EL (cell line): ENCODE measurements around the gene INHBE.
A peak's percentile ranks its signal among the peaks of the same experiment; 100 is the strongest.
"Not testable (repeated sequence)": the region's sequence is repeated elsewhere in the genome, so short reads cannot be mapped to it uniquely, and the experiment has no call there.

ENCODE experiments used
- DNase-seq: peaks from one replicate; pipeline ENCODE4 v3.0.0-alpha.2; 2016

The INHBE gene

DNA sequence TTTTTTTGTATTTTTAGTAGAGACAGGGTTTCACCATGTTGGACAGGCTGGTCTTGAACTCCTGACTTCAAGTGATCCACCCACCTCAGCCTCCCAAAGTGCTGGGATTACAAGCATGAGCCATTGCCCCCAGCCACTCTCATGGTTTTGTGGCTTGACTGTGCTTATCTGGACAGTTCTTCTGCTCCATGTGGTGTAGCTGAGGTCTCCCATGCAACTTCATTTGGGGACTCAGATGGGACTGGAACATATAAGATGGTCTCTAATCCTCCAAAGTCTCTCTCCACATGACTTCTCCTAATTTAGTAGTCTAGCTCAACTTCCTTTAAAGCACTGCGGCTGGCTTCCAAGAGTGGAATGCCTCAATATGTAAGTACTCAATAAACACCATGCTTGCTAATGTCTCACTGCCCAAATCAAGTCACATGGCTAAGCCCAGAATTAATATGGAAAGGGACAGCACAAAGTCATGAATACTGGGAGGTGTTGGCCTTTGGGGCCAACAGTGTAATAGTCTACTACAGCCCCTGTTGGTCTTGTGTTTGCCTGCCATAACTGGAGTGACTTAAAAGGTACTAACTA is 13.2 kb upstream of the INHBE start:
- peak; percentile 12 for DNase-seq

DNA sequence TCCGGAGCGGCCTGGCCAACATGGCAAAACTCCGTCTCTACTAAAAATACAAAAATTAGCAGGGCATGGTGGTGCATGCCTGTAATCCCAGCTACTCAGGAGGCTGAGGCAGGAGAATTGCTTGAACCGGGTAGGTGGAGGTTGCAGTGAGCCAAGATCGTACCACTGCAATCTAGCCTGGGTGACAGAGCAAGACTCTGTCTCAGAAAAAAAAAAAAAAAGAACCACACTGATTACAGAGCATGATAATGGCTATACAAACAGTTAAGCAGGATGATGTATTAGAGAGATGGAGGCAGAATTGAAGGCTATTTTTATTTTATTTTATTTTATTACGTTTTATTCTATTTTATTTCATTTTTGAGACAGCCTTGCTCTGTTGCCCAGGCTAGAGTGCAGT is 10.8 kb upstream of the INHBE start:
- not testable (repeated sequence) for DNase-seq

DNA sequence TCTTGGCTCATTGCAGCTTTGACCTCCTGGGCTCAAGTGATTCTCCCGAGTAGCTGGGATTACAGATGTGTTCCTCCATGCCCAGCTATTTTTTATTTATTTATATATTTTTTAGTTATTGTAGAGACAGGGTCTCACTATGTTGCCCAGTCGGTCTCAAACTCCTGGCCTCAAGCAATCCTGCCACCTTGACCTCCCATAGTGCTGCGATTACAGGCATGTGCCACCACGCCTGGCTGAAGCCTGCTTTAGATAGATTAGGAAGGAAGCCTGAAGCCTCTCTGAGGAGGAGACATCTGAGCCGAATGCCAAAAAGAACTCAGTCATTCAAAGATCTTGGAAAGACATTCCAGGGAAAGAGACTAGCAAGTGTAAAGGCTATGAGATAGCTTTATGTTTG is 10.4 kb upstream of the INHBE start:
- DNase-seq = no peak

DNA sequence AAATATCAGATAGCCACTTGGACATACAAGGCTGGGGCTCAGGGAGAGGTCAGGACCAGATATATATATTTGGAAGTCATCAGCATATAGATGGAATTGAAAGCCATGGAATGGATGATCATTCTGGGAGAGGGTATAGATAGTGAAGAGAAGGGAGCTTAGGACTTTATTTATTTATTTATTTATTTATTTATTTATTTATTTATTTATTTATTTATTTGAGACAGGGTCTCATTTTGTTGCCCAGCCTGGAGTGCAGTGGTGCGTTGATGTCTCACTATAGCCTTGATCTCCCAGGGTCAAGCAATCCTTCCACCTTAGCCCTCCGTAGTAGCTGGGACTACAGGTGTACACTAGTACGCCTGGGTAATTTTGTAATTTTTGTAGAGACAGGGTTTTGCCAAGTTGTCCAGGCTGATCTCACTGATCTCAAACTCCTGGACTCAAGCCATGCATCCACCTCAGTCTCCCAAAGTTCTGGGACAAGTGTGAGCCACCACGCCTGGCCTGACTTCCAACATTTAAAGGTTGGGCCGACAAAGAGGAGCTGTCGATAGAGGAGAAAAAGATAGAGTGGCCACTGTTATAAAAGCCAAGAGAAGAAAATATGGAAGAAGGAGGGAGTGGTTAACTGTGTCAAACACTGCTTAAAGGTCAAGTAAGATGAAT is 8.7 kb upstream of the INHBE start:
- DNase-seq = no peak

GRCh38 chr12:57448669-57449068 is 6.4 kb upstream of the INHBE start:
- DNase-seq = no peak

DNA sequence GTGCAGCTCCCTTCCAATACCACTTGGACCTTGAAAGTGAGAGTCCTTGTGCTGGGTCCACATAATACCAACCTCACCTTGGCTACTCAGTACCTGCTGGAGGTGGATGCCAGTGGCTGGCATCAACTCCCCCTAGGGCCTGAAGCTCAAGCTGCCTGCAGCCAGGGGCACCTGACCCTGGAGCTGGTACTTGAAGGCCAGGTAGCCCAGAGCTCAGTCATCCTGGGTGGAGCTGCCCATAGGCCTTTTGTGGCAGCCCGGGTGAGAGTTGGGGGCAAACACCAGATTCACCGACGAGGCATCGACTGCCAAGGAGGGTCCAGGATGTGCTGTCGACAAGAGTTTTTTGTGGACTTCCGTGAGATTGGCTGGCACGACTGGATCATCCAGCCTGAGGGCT is 5.7 kb upstream of the INHBE start:
- DNase-seq = no peak

DNA sequence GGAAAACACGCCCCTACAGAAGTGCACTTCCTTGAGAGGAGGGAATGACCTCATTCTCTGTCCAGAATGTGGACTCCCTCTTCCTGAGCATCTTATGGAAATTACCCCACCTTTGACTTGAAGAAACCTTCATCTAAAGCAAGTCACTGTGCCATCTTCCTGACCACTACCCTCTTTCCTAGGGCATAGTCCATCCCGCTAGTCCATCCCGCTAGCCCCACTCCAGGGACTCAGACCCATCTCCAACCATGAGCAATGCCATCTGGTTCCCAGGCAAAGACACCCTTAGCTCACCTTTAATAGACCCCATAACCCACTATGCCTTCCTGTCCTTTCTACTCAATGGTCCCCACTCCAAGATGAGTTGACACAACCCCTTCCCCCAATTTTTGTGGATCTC is 5.0 kb upstream of the INHBE start:
- no peak for DNase-seq

DNA sequence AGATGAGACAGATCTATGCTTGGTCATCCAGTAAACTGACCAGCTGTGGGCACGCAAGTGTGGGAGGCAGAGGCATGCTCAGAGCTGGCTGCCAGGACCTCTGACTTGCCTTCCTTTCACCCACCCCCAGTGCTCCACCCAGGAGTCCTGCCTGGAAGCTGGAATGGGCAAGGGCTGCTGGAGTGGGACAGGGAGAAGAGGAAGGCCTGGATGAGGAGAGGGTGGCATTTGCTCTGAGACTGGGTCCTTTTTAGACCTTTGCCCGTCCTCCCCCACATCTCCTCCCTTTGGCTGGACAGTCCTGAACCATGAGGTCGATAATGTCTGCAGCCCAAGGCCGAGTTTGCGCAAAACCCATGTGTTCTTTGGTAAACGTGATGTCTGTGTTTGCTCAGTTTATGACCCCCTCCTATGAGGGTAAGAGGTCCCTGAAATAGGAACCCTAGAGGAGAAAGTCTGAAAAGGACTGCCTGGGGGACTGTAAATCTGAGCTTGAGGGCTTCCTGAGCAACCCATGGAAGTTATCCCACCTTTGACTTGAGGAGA is 3.8 kb upstream of the INHBE start:
- DNase-seq = peak; percentile 30

DNA sequence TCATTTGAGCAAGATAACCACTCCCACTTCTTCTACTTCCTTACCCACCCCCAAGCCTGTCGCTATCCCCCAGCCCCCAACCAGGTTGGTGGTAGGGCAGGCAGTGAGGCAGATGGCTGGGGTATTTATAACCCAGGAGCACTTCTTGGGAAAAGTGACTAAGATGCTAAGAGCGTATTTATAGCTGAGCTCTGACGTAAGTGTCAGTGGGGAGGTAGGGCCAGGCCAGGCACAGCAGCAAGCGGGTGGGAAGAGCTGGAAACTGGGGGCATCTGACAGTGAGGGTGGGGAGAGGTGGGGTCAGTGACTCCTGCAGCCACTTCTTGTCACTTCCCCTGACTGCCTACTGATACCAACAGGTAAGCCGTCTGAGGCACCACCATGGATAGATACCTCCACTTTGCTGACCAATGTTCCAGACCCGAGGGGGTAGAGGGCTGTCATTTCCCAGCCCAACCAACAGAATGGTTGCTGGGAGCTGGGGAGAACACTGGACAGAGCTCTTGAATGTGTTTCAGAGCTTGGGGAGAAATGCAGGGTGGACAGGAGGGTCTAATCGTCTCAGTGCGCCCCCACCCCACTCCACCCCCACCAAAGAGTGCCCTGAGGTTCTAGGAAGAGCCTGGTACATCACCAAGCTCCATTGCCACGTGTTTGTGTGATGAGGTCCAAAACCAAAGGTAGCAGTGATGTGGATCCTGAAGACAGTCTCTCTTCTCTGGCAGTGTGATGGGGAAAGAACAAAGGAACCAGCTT is 2.7 kb upstream of the INHBE start:
- peak; percentile 90 for DNase-seq

GRCh38 chr12:57452937-57453509 is 2.1 kb upstream of the INHBE start:
- DNase-seq = peak; percentile 83

DNA sequence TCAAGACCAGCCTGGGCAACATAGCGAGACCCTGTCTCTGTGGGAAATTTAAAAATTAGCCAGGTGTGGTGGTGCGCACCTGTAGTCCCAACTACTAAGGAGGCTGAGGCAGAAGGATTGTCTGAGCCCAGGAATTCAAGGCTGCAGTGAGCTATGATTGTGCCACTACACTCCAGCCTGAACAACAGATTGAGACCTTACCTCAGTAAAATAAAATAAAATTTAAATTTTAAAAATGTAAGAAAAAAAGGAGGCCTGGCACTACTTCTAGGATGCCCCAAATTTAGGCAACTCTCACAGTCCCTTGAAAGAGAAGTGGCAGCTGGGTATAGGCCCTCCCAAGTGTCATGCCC is 918 bp upstream of the INHBE start:
- DNase-seq = no peak

DNA sequence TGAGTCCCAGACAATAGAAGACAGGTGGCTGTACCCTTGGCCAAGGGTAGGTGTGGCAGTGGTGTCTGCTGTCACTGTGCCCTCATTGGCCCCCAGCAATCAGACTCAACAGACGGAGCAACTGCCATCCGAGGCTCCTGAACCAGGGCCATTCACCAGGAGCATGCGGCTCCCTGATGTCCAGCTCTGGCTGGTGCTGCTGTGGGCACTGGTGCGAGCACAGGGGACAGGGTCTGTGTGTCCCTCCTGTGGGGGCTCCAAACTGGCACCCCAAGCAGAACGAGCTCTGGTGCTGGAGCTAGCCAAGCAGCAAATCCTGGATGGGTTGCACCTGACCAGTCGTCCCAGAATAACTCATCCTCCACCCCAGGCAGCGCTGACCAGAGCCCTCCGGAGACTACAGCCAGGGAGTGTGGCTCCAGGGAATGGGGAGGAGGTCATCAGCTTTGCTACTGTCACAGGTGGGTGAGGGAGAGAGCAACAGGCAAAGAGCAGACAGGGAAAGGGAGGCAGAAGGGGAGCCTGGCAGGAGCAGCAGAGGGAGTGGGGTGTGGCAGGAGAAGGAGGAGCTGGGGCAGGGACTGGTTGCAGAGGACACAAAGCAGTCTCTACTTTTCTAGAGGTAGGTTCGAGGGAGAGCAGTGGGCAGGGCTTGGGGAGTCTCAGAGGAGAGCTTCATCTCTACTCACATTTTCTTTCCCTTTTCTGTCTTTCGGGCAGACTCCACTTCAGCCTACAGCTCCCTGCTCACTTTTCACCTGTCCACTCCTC is 452 bp downstream of the INHBE start:
- DNase-seq = no peak

DNA sequence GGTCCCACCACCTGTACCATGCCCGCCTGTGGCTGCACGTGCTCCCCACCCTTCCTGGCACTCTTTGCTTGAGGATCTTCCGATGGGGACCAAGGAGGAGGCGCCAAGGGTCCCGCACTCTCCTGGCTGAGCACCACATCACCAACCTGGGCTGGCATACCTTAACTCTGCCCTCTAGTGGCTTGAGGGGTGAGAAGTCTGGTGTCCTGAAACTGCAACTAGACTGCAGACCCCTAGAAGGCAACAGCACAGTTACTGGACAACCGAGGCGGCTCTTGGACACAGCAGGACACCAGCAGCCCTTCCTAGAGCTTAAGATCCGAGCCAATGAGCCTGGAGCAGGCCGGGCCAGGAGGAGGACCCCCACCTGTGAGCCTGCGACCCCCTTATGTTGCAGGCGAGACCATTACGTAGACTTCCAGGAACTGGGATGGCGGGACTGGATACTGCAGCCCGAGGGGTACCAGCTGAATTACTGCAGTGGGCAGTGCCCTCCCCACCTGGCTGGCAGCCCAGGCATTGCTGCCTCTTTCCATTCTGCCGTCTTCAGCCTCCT is 1.1 kb downstream of the INHBE start:
- peak; percentile 51 for DNase-seq

DNA sequence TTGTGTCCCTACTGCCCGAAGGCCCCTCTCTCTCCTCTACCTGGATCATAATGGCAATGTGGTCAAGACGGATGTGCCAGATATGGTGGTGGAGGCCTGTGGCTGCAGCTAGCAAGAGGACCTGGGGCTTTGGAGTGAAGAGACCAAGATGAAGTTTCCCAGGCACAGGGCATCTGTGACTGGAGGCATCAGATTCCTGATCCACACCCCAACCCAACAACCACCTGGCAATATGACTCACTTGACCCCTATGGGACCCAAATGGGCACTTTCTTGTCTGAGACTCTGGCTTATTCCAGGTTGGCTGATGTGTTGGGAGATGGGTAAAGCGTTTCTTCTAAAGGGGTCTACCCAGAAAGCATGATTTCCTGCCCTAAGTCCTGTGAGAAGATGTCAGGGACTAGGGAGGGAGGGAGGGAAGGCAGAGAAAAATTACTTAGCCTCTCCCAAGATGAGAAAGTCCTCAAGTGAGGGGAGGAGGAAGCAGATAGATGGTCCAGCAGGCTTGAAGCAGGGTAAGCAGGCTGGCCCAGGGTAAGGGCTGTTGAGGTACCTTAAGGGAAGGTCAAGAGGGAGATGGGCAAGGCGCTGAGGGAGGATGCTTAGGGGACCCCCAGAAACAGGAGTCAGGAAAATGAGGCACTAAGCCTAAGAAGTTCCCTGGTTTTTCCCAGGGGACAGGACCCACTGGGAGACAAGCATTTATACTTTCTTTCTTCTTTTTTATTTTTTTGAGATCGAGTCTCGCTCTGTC is 1.8 kb downstream of the INHBE start:
- peak; percentile 11 for DNase-seq

DNA sequence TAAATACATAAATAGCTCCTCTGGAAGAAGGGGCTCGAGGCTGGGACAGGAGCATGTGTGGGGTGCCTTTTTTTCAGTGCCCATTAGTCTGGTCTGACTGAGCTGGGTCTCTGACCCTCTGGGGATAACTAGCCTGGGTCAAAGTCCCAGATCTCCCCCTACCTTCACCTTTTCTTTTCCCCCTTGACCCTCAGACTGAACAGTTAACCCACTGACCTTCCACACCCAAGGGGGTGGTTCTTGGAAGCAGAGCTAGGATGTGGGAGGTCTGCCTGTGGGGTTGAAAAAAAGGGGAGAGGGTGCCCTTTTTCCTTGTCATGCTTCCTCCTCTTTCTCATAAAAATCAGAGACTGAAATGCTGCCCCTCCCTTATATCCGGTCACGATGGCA is 3.6 kb downstream of the INHBE start:
- no peak for DNase-seq

GRCh38 chr12:57459055-57459749 is 4.1 kb downstream of the INHBE start:
- DNase-seq = peak; percentile 95

DNA sequence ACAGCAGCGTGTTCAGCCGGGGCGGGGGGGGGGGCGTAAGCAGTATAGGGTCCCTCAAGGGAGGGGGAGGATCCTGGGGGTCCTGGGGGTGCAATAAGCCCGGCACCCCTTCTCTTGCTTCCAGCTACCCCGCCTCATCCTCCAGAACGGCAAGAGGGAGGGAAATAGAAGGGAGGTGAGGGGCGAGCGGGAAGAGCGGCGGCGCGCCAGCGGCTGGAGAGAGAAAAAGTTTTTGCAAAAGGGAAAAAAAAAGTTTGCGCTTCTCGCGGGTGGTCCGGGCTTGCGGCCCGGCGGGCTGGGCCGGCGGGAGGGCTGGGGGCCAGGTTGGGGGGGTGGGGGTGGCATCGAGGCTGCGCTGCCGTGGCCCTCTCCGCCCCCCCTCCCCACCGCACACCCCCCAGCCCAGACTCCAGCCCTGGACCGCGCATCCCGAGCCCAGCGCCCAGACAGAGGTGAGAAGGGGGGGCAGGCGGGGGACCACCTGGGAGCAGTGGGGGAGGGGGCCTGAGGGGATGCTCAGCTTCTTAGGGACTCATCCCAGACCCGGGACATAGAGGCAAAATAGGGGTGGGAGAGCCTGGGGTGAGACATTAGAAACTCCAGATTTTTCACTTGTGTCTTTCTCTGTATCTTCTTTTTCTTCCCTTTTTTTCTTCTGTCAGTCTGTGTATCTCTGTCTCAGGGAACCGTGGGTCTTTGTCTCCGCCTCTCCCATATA is 4.8 kb downstream of the INHBE start, which contains the start of gene GLI1:
TSS of gene GLI1 (plus strand) at position 36 of the 718 bp plus-strand sequence. CDS start 3,907 bp downstream, outside the sequence.
- peak; percentile 36 for DNase-seq

DNA sequence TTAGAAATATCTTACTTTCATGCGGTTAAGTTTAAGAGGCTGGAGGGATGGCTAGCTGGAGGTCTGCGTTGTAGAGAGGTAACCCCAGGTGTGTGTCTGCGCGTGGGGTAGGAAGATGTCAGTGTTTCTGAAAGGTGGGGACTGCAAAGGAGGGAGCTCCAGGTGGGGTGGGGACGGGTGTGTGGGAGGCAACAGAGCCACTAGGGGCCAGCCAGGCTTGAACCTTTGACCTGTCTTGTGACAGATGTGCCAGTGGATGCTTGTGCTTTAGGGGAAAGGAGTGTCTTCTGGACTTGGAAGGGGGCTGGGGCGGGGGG is 5.3 kb downstream of the INHBE start:
- no peak for DNase-seq

DNA sequence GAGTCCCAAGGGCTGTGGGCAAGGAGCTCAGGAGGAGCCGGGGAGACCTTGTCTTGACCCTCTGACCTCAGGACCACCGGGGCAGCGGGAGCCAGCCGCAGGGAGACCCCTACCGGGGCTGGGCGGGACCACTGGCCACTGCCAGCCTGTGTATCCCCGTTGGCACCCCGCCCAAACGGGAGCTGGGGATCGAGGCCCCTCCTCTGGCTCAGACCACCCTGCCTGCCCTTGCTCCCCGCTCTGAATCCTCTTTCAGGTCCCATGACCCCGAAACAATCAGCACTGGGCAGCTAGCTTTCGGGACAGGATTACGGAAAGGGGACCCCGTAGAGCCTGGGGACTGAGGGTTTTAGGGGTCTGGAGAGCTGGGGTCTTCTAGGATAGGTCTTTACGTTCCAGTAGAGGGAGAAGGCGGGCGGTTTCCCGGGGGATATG is 5.8 kb downstream of the INHBE start:
- no peak for DNase-seq

GRCh38 chr12:57461276-57461916 is 6.3 kb downstream of the INHBE start:
- peak; percentile 73 for DNase-seq
